ENCODE results near the gene METTL26. TPM values are rescaled to one million over a fixed set of nuclear protein-coding genes. Genes with fewer than 3 reads are reported as not detected.

METTL26 gene
- total and polyA plus RNA-seq, 2 of the 4 experiments (the other 2 are of a cell fraction), result 46.8 to 128 TPM

DNA sequence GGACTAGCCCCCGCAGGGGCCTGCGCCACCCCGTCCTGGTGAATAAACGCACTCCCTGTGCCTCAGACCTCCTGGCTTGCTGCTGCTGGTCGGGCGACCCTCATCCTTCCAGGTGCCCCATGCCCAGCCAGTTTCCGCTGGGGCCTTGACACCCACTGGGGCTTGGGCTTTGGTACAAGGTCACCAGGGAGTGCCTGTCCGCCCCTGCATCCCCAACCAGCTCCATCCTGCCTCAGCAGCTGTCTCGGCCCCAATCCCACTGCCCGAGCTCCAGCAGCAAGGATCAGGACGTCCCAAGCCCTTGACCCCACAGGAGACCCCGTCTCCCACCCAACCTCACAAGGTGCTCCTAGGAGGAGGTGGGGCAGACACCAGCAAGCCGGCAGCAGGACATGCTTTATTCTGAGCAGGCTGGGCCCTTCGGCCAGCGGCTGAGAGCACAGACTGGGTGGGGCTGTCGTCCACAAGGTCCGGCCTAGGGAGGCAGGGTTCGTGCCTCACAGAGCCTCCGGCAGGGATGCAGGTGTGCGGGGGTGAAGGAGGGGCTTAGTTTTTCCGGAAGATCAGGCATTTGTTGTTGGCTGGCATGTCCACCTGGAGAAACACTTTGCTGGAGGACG, 1.9 kb downstream of the METTL26 start:
- H4K8ac ChIP-seq (ENCODE audit: low read depth in 2 of 2, low read length in 2 of 2), result no peak overlapping the region
- 97% methylated on average over 6 of the region's 22 CpGs; no CpG with 5 or more reads in 1 of the 2 experiments for WGBS, 2 experiments (ENCODE audit: extremely low coverage in 2 of 2, insufficient read length in 1 of 2)
- in situ Hi-C loops (cut with MboI; ENCODE audit: low sequenced_read_pairs), result no loop called here
- no peak overlapping the region for H4K5ac ChIP-seq (ENCODE audit: low read depth, low read length)
- no peak for ATAC-seq (ENCODE audit: low read depth)
- no peak overlapping the region for H3K18ac ChIP-seq (ENCODE audit: low read depth, low read length)
- H3K9me3 ChIP-seq (ENCODE audit: control insufficient read depth, insufficient read depth, low read length), result no peaks in the 10 kb centered on the region
- H2BK5ac ChIP-seq (ENCODE audit: low read depth, low read length, poor library complexity, severe bottlenecking), result no peak overlapping the region
- no peak overlapping the region for H2BK20ac ChIP-seq (ENCODE audit: low read depth, low read length)
- no peak overlapping the region for H3K9ac ChIP-seq (ENCODE audit: low read depth, low read length)
- dilution Hi-C loops (cut with HindIII; ENCODE audit: low sequenced_read_pairs, unreplicated experiment), result no loop called here
- H3K27me3 ChIP-seq (ENCODE audit: control insufficient read depth, insufficient read depth, low read length), result no peaks in the 10 kb centered on the region
- H2AFZ ChIP-seq (replicated peaks; ENCODE audit: low read length, poor library complexity), result peak overlapping the region; percentile 5
- H2BK15ac ChIP-seq (ENCODE audit: low read depth, low read length), result no peak overlapping the region
- H3K9me1 ChIP-seq (ENCODE audit: insufficient read depth, low read length), result peaks cover 8% of the 10 kb centered on the region; the same call in 1 of the 2 replicates
- H3K56ac ChIP-seq (ENCODE audit: extremely low read depth, insufficient read depth, low read length), result no peak overlapping the region
- peaks cover 12% of the 10 kb centered on the region; the same call in 1 of the 2 replicates for H3K36me3 ChIP-seq (ENCODE audit: control insufficient read depth, insufficient read depth, low read length)
- H3K4me2 ChIP-seq (ENCODE audit: low read depth, low read length), result no peak overlapping the region
- intact Hi-C loops (cut with micrococcal nuclease), result no loop called here
- DNase-seq, result no peak
- TF ChIP-seq BHLHE40 (IDR thresholded peaks at IDR 0.05; ENCODE audit: low read depth, low read length), result no peak
- TF ChIP-seq, protein P1, sequence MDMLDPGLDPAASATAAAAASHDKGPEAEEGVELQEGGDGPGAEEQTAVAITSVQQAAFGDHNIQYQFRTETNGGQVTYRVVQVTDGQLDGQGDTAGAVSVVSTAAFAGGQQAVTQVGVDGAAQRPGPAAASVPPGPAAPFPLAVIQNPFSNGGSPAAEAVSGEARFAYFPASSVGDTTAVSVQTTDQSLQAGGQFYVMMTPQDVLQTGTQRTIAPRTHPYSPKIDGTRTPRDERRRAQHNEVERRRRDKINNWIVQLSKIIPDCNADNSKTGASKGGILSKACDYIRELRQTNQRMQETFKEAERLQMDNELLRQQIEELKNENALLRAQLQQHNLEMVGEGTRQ (IDR thresholded peaks at IDR 0.05; ENCODE audit: low read depth, low read length), result no peak
- TF ChIP-seq CEBPB (IDR thresholded peaks at IDR 0.05; ENCODE audit: low read depth, low read length), result no peak
- TF ChIP-seq MAFK (IDR thresholded peaks at IDR 0.05; ENCODE audit: low read depth, low read length), result no peak
- TF ChIP-seq, protein P2, sequence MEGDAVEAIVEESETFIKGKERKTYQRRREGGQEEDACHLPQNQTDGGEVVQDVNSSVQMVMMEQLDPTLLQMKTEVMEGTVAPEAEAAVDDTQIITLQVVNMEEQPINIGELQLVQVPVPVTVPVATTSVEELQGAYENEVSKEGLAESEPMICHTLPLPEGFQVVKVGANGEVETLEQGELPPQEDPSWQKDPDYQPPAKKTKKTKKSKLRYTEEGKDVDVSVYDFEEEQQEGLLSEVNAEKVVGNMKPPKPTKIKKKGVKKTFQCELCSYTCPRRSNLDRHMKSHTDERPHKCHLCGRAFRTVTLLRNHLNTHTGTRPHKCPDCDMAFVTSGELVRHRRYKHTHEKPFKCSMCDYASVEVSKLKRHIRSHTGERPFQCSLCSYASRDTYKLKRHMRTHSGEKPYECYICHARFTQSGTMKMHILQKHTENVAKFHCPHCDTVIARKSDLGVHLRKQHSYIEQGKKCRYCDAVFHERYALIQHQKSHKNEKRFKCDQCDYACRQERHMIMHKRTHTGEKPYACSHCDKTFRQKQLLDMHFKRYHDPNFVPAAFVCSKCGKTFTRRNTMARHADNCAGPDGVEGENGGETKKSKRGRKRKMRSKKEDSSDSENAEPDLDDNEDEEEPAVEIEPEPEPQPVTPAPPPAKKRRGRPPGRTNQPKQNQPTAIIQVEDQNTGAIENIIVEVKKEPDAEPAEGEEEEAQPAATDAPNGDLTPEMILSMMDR (conservative IDR thresholded peaks at IDR 0.05; ENCODE audit: low read depth, low read length), result no peak
- TF ChIP-seq MAZ (IDR thresholded peaks at IDR 0.05; ENCODE audit: borderline replicate concordance, low read depth, low read length), result no peak
- no peak for TF ChIP-seq POLR2A (IDR thresholded peaks at IDR 0.05; ENCODE audit: low read depth, low read length)
- CTCF ChIA-PET, result no interaction called here
- no peak overlapping the region for H3K4ac ChIP-seq (ENCODE audit: low read depth, low read length)
- H3K4me3 ChIP-seq (ENCODE audit: insufficient read depth, low read depth, low read length), result no peak overlapping the region
- peaks cover 25% of the 10 kb centered on the region for H3K4me1 ChIP-seq (ENCODE audit: control insufficient read depth, insufficient read depth, low read length)
- no TSS peak for BruUV-seq (replicated peaks)
- POLR2A ChIA-PET (ENCODE audit: unreplicated experiment), result no interaction called here
- H2AK5ac ChIP-seq (ENCODE audit: low read depth, low read length), result no peak overlapping the region
- no peak overlapping the region for H4K91ac ChIP-seq (ENCODE audit: insufficient read depth, low read depth, low read length)
- H2BK120ac ChIP-seq (ENCODE audit: low read depth, low read length), result no peak overlapping the region
- peaks cover 4% of the 10 kb centered on the region for H4K20me1 ChIP-seq (ENCODE audit: insufficient read depth, low read length)
- H3K14ac ChIP-seq (replicated peaks; ENCODE audit: low read depth, low read length), result no peak overlapping the region
- H3K27ac ChIP-seq (ENCODE audit: insufficient read depth, low read length), result no peak overlapping the region
- peak overlapping the region; percentile 50 for H2AK9ac ChIP-seq (replicated peaks; ENCODE audit: low read depth, low read length, poor library complexity)
- peaks cover 0 to 17% of the 10 kb centered on the region in 2 experiments; a peak in 2 of 4 replicates for H3K79me1 ChIP-seq (ENCODE audit: low read depth in 1 of 2, low read length in 2 of 2)
- H3K23ac ChIP-seq (ENCODE audit: low read depth, low read length), result no peak overlapping the region

All from IMR-90 (cell line).